Measurements from ENCODE around the gene FAM120C.

DNA sequence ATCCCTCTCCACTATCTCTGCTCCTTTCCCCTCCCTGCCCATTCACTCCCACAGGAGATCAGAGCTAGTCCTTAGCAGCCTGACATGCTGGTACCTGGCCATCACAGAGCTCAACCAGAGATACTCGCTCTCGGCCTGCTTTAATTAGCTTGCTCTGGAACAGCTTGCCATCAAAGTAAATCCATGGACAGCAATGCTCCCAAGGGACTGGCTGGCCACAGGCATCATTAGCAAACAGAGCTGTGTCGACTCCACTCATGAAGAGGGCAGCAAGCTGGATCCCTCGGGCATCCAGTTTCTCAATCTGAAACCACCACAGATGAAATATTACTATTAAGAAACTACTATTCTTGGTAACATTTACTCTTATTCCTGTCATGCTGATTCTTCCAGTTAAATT is 95.4 kb downstream of the FAM120C start:
- TF ChIP-seq, protein P1, sequence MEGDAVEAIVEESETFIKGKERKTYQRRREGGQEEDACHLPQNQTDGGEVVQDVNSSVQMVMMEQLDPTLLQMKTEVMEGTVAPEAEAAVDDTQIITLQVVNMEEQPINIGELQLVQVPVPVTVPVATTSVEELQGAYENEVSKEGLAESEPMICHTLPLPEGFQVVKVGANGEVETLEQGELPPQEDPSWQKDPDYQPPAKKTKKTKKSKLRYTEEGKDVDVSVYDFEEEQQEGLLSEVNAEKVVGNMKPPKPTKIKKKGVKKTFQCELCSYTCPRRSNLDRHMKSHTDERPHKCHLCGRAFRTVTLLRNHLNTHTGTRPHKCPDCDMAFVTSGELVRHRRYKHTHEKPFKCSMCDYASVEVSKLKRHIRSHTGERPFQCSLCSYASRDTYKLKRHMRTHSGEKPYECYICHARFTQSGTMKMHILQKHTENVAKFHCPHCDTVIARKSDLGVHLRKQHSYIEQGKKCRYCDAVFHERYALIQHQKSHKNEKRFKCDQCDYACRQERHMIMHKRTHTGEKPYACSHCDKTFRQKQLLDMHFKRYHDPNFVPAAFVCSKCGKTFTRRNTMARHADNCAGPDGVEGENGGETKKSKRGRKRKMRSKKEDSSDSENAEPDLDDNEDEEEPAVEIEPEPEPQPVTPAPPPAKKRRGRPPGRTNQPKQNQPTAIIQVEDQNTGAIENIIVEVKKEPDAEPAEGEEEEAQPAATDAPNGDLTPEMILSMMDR (IDR thresholded peaks at IDR 0.05 in 8 of 11, conservative IDR thresholded peaks at IDR 0.05 in 3 of 11): no peak
- TF ChIP-seq POLR2AphosphoS5 (IDR thresholded peaks at IDR 0.05) (no peak), POLR2A (IDR thresholded peaks at IDR 0.05) (no peak)

Measured in spleen (tissue), 7 donors.